ENCODE measurements around the gene ELMO1.

GRCh38 chr7:37107047-37107750 is 341.5 kb downstream of the ELMO1 start:
- TF ChIP-seq, protein P1, sequence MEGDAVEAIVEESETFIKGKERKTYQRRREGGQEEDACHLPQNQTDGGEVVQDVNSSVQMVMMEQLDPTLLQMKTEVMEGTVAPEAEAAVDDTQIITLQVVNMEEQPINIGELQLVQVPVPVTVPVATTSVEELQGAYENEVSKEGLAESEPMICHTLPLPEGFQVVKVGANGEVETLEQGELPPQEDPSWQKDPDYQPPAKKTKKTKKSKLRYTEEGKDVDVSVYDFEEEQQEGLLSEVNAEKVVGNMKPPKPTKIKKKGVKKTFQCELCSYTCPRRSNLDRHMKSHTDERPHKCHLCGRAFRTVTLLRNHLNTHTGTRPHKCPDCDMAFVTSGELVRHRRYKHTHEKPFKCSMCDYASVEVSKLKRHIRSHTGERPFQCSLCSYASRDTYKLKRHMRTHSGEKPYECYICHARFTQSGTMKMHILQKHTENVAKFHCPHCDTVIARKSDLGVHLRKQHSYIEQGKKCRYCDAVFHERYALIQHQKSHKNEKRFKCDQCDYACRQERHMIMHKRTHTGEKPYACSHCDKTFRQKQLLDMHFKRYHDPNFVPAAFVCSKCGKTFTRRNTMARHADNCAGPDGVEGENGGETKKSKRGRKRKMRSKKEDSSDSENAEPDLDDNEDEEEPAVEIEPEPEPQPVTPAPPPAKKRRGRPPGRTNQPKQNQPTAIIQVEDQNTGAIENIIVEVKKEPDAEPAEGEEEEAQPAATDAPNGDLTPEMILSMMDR (IDR thresholded peaks at IDR 0.05 in 8 of 11, conservative IDR thresholded peaks at IDR 0.05 in 3 of 11): no peak
- TF ChIP-seq POLR2A (IDR thresholded peaks at IDR 0.05) (no peak), POLR2AphosphoS5 (IDR thresholded peaks at IDR 0.05) (no peak)

Measured in spleen (tissue), 7 donors.